Adrenal gland (tissue), 5 donors: ENCODE data around the gene NDUFS3.
"Not testable (repeated sequence)": the region's sequence is repeated elsewhere in the genome, so short reads cannot be mapped to it uniquely, and the experiment has no call there.

Experiments
- CTCF ChIP-seq, 6 experiments: fragments of 450-650 bp in 4 of 6; fragments of 200-600 bp in 2 of 6; sonication (generic) in 1 of 6; IDR thresholded peaks; 1 replicate in 5 of 6; 2 replicates in 1 of 6; pipeline versions ENCODE4 v1.5.1 to v1.8.0; 2016 to 2021; ENCODE audit warnings: antibody characterized with exemption in 6 of 6, mild to moderate bottlenecking in 2 of 6, moderate library complexity in 1 of 6
- POLR2A ChIP-seq, 2 donors: fragments of 450-650 bp; IDR thresholded peaks; one replicate each; pipeline ENCODE4 v1.6.1; 2017; ENCODE audit warnings: antibody characterized with exemption in 2 of 2, mild to moderate bottlenecking in 2 of 2, moderate library complexity in 1 of 2
- donor health status: DM: no; HTN: no; CAD: no.

GRCh38 chr11:47530721-47531120 is 48.2 kb upstream of the NDUFS3 start:
- TF ChIP-seq POLR2A, CTCF (IDR thresholded peaks at IDR 0.05): not testable (repeated sequence)
